ENCODE measurements around the gene DEFB129.

GRCh38 chr20:184288-184687 is 42.8 kb upstream of the DEFB129 start:
- no peak for TF ChIP-seq LEF1 (IDR thresholded peaks at IDR 0.05; ENCODE audit: borderline replicate concordance)
- TF ChIP-seq BHLHE40 (IDR thresholded peaks at IDR 0.05; ENCODE audit: borderline replicate concordance), result no peak
- TF ChIP-seq ARNT (IDR thresholded peaks at IDR 0.05), result no peak
- TF ChIP-seq FOXA1 (IDR thresholded peaks at IDR 0.05), result no peak
- TF ChIP-seq SUZ12 (IDR thresholded peaks at IDR 0.05), result no peak
- no peak for TF ChIP-seq SP1 (IDR thresholded peaks at IDR 0.05)
- no peak for TF ChIP-seq FOXM1 (IDR thresholded peaks at IDR 0.05; ENCODE audit: borderline replicate concordance)
- TF ChIP-seq HDGF (IDR thresholded peaks at IDR 0.05; ENCODE audit: borderline replicate concordance), result no peak
